KMS-11 (cell line): ENCODE results near the gene TRIM29.

Source experiments
- H2AFZ ChIP-seq: fragments of 200-600 bp; sonication (generic); 2 replicates; pipeline ENCODE4 v1.6.1; 2016; ENCODE audit warnings: antibody characterized with exemption, mixed run types, low read depth
- H3K27ac ChIP-seq: fragments of 200-600 bp; sonication (generic); 2 replicates; pipeline ENCODE4 v1.6.1; 2016; ENCODE audit warnings: mild to moderate bottlenecking, mixed run types
- H3K27me3 ChIP-seq: fragments of 200-600 bp; sonication (generic); 2 replicates; pipeline ENCODE4 v1.6.1; 2017; ENCODE audit warnings: mild to moderate bottlenecking, low read depth, mixed run types, moderate library complexity; ENCODE audit not compliant: insufficient read depth
- H3K36me3 ChIP-seq: fragments of 200-600 bp; sonication (generic); 2 replicates; pipeline ENCODE4 v1.6.1; 2017; ENCODE audit warnings: mild to moderate bottlenecking, mixed run types; ENCODE audit not compliant: insufficient read depth
- H3K4me1 ChIP-seq: fragments of 200-600 bp; sonication (generic); 2 replicates; pipeline ENCODE4 v1.6.1; 2016; ENCODE audit warnings: mild to moderate bottlenecking, low read depth, mixed run types; ENCODE audit not compliant: poor library complexity, severe bottlenecking
- H3K4me2 ChIP-seq: fragments of 200-600 bp; sonication (generic); 2 replicates; pipeline ENCODE4 v1.7.0; 2016; ENCODE audit warnings: mild to moderate bottlenecking, mixed run types
- H3K4me3 ChIP-seq: fragments of 200-600 bp; sonication (generic); IDR thresholded peaks from 2 replicates; pipeline ENCODE4 v1.6.1; 2017; ENCODE audit warnings: low read depth, low read length, mixed read lengths; ENCODE audit not compliant: insufficient read depth
- H3K79me2 ChIP-seq: fragments of 200-600 bp; sonication (generic); 2 replicates; pipeline ENCODE4 v1.6.1; 2016; ENCODE audit warnings: low read depth, mixed run types; ENCODE audit not compliant: insufficient read depth
- H3K9ac ChIP-seq: fragments of 200-600 bp; sonication (generic); 2 replicates; pipeline ENCODE4 v1.6.1; 2016; ENCODE audit warnings: mild to moderate bottlenecking, mixed run types
- H4K20me1 ChIP-seq: fragments of 200-600 bp; sonication (generic); 2 replicates; pipeline ENCODE4 v1.6.1; 2016; ENCODE audit warnings: mild to moderate bottlenecking, mixed run types; ENCODE audit not compliant: insufficient read depth
- TF ChIP-seq, protein P1 (sequence below): fragments of 200-600 bp; sonication (generic); conservative IDR thresholded peaks from 2 replicates; pipeline ENCODE4 v1.6.1; 2017; ENCODE audit warnings: low read depth, mild to moderate bottlenecking, antibody characterized with exemption, low read length, moderate library complexity, mixed read lengths

TRIM29 gene

DNA sequence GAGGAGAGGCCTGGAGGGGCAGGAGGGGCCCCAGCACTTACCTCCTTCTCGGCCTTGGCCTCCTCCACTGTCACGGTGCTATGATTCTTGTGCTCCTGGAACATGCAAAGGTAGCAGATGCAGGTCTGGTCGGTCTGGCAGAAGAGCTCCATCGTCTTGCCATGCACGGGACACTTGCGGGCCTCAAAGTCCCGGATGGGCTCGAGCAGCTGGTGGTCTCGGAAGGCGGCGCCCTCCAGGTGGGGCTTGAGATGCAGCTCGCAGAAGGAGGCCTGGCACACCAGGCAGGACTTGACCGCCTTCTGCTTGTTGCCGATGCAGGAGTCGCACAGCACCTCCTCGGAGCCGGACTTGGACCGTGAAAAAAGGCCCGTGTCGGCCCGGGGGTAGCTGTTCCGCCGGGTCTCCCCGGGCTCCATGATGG, 714 bp downstream of the TRIM29 start:
- Histone ChIP-seq H3K4me2 (no peak overlapping the region), H3K4me3 (no peak overlapping the region)
- TF ChIP-seq, protein P1, sequence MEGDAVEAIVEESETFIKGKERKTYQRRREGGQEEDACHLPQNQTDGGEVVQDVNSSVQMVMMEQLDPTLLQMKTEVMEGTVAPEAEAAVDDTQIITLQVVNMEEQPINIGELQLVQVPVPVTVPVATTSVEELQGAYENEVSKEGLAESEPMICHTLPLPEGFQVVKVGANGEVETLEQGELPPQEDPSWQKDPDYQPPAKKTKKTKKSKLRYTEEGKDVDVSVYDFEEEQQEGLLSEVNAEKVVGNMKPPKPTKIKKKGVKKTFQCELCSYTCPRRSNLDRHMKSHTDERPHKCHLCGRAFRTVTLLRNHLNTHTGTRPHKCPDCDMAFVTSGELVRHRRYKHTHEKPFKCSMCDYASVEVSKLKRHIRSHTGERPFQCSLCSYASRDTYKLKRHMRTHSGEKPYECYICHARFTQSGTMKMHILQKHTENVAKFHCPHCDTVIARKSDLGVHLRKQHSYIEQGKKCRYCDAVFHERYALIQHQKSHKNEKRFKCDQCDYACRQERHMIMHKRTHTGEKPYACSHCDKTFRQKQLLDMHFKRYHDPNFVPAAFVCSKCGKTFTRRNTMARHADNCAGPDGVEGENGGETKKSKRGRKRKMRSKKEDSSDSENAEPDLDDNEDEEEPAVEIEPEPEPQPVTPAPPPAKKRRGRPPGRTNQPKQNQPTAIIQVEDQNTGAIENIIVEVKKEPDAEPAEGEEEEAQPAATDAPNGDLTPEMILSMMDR: no peak

DNA sequence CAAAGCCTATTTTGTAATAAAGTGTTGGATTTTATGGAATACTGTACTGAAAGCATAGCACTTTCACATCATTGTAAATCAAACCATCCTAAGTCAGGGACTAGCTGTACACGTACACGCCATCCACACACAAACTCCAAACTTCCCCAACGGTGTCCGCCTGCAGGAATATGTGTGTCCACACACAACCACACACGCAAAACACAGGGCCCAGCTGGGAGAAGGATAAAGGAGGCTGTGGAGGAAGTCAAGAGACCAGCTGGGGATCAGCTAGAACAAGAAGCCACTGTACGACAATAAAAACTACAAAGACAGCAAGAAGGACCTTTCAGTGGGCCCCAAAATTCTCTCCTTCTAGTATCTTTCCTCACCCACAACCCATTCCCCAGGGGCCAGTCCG, 1.6 kb downstream of the TRIM29 start:
- Histone ChIP-seq H3K79me2 (no peaks in the 10 kb centered on the region), H3K4me1 (no peaks in the 10 kb centered on the region), H3K27me3 (0 out of 2 replicates have a peak, but pooled peaks cover 4% of the 10 kb centered on the region), H3K4me3 (no peak overlapping the region), H3K27ac (no peak overlapping the region), H3K36me3 (no peaks in the 10 kb centered on the region), H4K20me1 (no peaks in the 10 kb centered on the region), H3K9ac (no peak overlapping the region), H2AFZ (no peak overlapping the region), H3K4me2 (no peak overlapping the region)
- TF ChIP-seq, protein P1: no peak

More for the DNA sequence above, 714 bp downstream of the TRIM29 start:
- Histone ChIP-seq H3K79me2 (no peaks in the 10 kb centered on the region), H3K27me3 (0 out of 2 replicates have a peak, but pooled peaks cover 4% of the 10 kb centered on the region), H3K36me3 (no peaks in the 10 kb centered on the region), H4K20me1 (no peaks in the 10 kb centered on the region), H2AFZ (no peak overlapping the region), H3K4me1 (no peaks in the 10 kb centered on the region), H3K27ac (no peak overlapping the region), H3K9ac (no peak overlapping the region)

DNA sequence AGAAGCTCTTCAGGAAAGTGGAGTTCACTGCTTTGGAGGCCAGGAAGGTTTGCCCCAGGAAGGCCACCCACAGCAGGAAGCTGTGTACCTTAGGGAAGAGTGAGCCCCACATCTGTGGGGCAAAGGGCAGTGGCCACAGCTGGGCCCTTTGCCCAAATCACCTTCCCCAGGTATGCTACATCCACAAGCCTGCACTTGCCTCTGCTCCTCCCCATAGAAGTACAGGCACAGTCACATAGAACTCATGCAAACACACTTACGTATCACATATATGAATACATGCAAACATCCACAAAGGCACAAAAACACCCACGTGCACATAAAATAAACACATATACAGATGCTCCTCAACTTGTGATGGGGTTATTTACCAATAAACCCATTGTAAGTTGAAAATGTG, 2.1 kb downstream of the TRIM29 start:
- no peak overlapping the region for H3K27ac ChIP-seq
- no peak overlapping the region for H2AFZ ChIP-seq
- no peaks in the 10 kb centered on the region for H4K20me1 ChIP-seq
- H3K36me3 ChIP-seq: no peaks in the 10 kb centered on the region
- no peaks in the 10 kb centered on the region for H3K4me1 ChIP-seq
- no peaks in the 10 kb centered on the region for H3K79me2 ChIP-seq
- TF ChIP-seq, protein P1: no peak
- no peak overlapping the region for H3K4me3 ChIP-seq
- H3K27me3 ChIP-seq: 0 out of 2 replicates have a peak, but pooled peaks cover 4% of the 10 kb centered on the region
- no peak overlapping the region for H3K4me2 ChIP-seq
- H3K9ac ChIP-seq: no peak overlapping the region

DNA sequence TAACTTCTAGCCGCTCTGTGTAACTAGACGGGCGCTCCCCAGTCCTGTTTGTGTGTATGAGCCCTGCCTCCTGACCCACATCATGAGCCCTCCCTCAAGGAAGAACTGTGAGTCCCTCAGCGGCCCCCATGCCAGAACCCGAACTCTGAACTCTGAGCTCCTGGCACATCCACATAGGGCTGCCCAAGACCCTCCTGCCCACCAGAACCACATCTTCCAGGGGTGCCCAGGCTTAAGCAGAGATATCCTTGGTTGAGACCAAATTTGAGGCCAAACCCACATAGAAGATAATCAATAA, 3.0 kb downstream of the TRIM29 start:
- Histone ChIP-seq H3K27ac (no peak overlapping the region), H3K4me1 (no peaks in the 10 kb centered on the region), H3K4me3 (no peak overlapping the region), H3K79me2 (no peaks in the 10 kb centered on the region), H4K20me1 (no peaks in the 10 kb centered on the region), H3K4me2 (no peak overlapping the region), H2AFZ (no peak overlapping the region), H3K27me3 (0 out of 2 replicates have a peak, but pooled peaks cover 4% of the 10 kb centered on the region), H3K36me3 (no peaks in the 10 kb centered on the region), H3K9ac (no peak overlapping the region)
- TF ChIP-seq, protein P1: no peak
